NCI-H1092 treated with DMSO at 0.1 percent for 48 hours (cell line): ENCODE results near the gene FLOT1.

Experiments used
- DNase-seq: peaks from one replicate; lab custom pipeline; 2025; lab: John Stamatoyannopoulos, UW

The FLOT1 gene

GRCh38 chr6:30742316-30743098 is at the start of gene FLOT1:
TSS of gene FLOT1 (minus strand) at chr6:30742687. CDS start at chr6:30742189, 498 bp downstream.
- peak; percentile 47 for DNase-seq

- DNase-seq: no peak
Observed at GRCh38 chr6:30790724-30791383, 48.4 kb upstream of the FLOT1 start.

GRCh38 chr6:30789606-30790005 is 47.1 kb upstream of the FLOT1 start:
- DNase-seq: no peak

GRCh38 chr6:30787954-30788353 is 45.5 kb upstream of the FLOT1 start:
- DNase-seq: no peak

DNA sequence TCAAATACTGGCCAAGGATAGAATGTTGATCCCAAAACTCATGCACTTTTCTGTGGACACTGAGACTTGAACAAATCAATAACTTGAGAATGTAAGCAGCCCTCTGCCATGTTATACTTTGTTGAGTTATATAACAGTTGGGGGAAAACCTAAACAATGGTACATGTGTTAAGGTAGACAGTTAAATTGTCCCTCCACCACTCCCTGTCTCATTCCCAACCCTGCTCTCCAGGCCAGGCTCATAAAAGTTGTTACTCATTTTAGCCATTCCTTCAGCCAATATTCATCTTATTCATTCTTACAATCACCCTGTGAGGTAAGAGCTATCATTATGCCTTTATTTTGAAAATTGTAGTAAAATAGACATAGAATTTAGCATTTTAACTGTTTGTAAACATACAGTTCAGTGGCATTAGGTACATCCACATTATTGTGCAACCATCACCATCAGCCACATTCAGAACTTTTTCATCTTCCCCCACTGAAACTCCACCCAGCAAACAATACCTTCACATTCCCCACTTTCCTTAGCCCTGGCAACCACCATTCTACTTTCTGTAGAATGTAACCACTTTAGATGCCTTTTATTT is 40.0 kb upstream of the FLOT1 start:
- no peak for DNase-seq

GRCh38 chr6:30781743-30782424 is 39.4 kb upstream of the FLOT1 start:
- peak; percentile 86 for DNase-seq

DNA sequence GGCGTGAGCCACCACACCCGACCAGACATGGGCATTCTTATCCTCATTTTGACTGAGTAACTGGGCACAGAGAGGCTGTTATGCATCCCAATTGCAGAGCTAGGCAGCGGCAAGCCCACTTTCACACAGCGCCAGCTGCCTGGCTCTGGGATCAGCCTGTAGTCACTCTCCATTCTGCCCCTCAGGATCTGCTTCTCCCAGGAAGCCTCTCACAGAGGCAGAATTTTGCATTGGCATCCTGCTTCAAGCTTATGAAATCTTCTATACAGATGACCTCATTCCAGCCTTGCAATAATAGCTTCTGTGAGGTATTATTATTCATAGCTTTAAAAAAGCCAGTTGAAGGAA is 38.9 kb upstream of the FLOT1 start:
- DNase-seq: no peak

- no peak for DNase-seq
Observed at GRCh38 chr6:30780642-30780920, 38.1 kb upstream of the FLOT1 start.

DNA sequence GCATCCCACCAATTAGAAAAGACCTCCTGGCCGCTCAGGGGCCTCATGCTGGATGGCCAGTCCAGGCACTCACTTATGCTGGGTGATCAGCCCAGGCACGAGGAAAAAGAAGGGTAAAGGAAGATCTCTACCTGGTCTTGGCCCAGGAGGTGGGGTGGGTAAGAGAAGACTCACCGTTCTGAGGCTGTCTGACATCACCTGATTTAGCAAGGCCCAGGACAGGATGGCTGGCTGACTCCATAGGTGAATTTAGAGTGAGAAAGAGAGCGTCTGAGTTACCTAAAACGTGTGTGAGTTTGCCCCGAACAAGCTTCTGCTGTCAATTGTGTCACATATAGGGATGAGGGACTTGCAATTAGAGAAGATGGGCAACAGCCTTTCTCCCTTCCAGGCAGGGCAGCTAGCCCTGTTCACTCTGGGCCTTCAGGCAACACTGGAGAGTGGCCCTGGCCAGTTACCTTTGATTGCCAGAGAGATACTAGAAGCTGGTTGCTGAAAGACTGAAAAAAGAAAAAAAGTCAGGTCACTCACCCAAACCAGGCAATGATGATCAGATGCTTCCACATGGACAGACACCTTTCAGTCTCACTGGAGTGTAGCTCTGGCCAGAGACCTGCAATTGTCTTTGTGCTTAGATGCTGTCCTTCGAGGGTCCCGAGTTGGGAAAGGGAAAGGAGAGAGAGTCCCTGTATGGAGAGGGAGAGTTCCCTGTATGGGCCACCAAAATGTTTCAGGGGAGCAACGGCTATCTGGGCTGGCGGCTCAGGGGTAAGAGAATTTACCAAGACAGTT is 37.6 kb upstream of the FLOT1 start:
- no peak for DNase-seq

GRCh38 chr6:30778001-30778635 is 35.6 kb upstream of the FLOT1 start:
- no peak for DNase-seq

DNA sequence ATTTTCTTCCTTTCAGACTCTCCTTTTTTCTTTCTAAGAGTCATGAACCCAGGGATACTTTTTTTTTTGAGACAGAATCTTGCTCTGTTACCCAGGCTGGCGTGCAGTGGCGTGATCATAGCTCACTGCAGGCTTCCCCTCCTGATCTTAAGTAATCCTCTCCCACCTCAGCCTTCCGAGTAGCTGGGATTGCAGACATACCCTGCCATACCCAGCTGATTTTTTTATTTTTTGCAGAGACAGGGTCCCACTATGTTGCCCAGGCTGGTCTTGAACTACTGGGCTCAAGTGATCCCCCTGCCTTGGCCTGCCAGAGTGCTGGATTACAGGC is 34.6 kb upstream of the FLOT1 start:
- no peak for DNase-seq

DNA sequence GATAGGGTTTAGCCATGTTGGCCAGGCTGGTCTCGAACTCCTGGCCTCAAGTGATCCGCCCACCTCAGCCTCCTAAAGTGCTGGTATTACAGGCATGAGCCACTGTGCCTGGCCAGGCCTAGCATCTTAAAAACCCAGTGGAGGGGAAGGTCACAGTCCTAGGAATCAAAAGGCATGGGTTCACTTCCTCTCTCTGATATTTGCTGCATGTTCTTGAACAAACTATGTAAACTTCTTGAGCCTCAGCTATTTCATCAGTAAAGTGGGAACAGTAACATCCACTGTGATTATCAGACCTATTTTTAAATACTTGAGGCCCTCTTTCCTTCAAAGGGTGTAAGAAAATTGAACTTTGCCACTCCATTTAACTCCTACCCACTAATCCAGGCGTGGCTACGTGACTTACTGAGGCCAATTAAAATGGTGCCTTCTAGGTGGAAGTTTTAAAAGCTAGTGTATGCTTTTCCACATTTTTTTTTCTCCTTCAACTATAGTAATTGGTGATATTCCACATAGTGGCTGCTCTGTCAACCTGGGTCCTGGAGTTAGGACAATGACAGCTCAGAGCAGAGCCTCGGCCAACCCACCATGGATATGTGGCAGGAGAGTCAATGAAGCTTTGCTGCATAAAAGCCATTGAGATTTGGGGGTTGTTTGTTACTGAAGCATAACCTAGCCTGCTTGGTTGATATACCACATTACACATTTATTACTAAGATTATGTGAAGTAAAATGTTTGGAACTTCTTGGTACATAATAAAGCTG is 34.1 kb upstream of the FLOT1 start:
- no peak for DNase-seq

DNA sequence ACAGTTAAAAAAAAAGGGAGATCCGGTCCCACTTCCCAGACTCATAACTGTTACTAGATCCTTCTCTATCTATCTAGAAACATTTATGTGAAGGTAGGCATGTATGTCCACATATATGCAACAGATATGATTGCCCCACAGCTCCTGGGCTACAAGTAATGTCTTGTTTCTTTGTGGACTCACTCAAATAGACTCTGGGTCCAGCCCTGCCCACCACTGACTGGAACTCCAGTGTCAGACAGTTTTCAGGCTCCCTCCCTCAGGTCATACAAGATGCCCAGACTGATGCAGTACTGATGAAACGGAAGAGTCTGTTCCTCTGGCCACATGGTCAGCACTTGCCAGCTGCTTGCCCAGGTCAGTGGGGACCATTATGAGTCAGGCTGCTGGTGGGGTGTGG is 32.6 kb upstream of the FLOT1 start:
- DNase-seq: no peak

DNA sequence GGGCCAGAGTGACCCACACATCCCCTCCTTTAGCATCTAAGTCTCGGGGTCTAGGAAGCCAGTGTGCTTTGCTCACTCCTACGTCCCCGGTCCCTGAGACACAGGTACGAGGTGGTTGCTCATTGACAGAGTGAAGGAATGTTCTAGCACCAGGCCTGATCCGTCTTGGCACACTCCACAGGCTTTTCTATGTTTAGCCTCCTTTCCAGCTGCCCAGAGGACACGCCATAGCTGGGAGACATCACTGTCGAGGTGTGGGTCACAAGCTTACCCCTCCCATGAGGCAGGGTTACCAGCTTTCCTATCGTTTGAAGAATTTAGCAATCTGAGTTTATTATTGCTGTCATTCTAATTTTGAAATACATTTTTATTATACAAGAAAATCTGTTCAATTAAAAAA is 32.2 kb upstream of the FLOT1 start:
- no peak for DNase-seq

- no peak for DNase-seq
Observed at GRCh38 chr6:30770592-30770991, 28.1 kb upstream of the FLOT1 start.

DNA sequence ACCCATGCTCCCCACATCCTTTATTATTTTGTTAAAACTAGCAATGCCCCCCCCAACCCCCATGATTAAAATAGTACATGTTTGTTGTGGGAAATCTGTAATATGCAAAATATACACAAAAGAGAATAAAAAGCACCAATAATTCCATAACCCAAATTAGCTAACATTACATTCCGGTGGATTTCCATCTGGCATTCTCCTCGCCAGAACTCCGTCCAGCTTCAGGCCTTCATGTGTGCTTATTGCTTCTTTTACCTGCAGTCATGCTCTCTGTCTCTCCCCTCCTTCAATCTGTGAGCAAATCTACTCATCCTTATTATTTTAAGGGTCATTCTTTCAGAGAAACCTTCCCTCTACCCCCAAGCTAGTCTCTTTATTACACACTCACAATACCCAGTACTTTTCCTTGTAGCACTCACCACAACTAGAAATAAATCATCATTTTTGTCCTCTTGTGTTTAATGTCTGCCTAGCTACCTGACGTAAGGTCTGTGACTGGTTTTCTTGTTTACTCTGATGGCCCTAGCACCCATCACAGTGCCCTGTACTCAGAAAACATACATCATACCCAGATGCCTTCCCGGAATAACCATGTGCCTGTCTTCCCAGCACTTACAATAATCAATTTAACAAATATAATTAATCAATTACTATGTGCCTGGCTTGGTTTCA is 27.5 kb upstream of the FLOT1 start:
- no peak for DNase-seq

- no peak for DNase-seq
Observed at GRCh38 chr6:30769088-30769852, 26.8 kb upstream of the FLOT1 start.

DNA sequence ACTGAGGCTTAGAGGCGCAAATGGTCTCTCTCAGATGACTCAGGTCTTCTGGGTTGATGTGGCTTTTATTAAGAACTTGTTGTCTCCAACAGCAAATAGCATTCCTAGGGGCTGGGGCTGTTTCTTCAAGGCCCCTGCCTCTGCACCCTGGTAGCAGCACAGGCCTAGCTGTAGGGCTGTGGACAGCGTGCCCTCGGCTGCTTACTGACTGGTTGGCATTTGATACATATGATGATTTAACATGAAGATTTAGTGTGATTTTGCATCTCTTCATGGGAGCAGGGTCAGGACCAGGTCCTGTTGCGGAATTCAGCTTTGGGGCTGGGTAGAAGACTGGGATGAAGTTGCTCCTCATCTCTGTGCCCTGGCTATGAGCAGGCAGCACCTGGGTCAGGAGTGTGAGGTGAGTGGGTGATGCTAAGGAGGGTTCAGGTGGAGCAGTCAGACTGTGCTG is 26.2 kb upstream of the FLOT1 start:
- no peak for DNase-seq

DNA sequence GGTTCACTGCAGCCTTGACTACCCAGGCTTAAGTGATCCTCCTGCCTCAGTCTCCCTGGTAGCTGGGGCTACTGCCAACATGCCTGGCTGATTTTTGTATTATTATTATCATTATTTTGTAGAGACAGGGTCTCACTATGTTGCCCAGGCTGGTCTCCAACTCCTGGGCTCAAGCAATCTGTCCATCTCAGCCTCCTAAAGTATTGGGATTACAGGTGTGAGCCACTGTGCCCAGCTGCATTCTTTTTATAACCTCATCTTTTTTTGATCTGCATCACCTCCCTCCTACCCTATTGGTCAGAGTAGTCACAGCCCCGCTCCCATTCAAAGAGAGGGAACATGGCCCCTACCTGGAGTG is 25.4 kb upstream of the FLOT1 start:
- DNase-seq: no peak
